Colonic mucosa (tissue), 4 donors: ENCODE measurements around the gene MCC. TPM values are rescaled to one million over a fixed set of nuclear protein-coding genes. Genes with fewer than 3 reads are reported as not detected.

Source experiments
- DNase-seq: peaks from one replicate; pipeline ENCODE4 v3.0.0-alpha.2; 2020
- H3K27ac ChIP-seq: fragments of 200-600 bp; one replicate; pipeline ENCODE4 v1.8.0; 2021
- H3K27me3 ChIP-seq: fragments of 200-600 bp; one replicate; pipeline ENCODE4 v1.8.0; 2021
- H3K36me3 ChIP-seq: fragments of 200-600 bp; one replicate; pipeline ENCODE4 v1.8.0; 2021
- H3K4me1 ChIP-seq: fragments of 200-600 bp; one replicate; pipeline ENCODE4 v1.8.0; 2021; ENCODE audit warnings: mild to moderate bottlenecking
- H3K4me3 ChIP-seq: fragments of 200-600 bp; one replicate; pipeline ENCODE4 v1.8.0; 2021
- H3K9ac ChIP-seq, 2 donors: one replicate each; pipeline ENCODE4 v1.7.0; 2013; ENCODE audit warnings: control low read depth in 2 of 2, low read depth in 2 of 2, low read length in 2 of 2
- H3K9me3 ChIP-seq: fragments of 200-600 bp; one replicate; pipeline ENCODE4 v1.8.0; 2021
- intact Hi-C: fragments of 100-400 bp; cut with DNase I; formaldehyde crosslinking; loops from one replicate; pipeline ENCODE4 v1.14.1; 2022
- total RNA-seq, 2 donors: library from RNA; stranded (reverse); fragmentation: NEBNext Ultra II Directional in 1 of 2; extraction: Animal tissue kit (Norgen Biotek cat#: 25700) in 1 of 2; gene quantifications; one replicate each; pipeline ENCODE4 v1.2.1, GENCODE V29; 2021
- TF ChIP-seq, protein P1 (sequence below): fragments of 200-600 bp; IDR thresholded peaks from one replicate; pipeline ENCODE4 v1.8.0; 2022; ENCODE audit warnings: antibody characterized with exemption, mild to moderate bottlenecking
- donor health status: healthy.
- donor health status: DM: no; HTN: no; CAD: no.
- donor health status: DM: no; HTN: no; CAD: no.

The MCC gene
- total RNA-seq, 2 donors from 2014 or later = 1.9 to 3.1 TPM

DNA sequence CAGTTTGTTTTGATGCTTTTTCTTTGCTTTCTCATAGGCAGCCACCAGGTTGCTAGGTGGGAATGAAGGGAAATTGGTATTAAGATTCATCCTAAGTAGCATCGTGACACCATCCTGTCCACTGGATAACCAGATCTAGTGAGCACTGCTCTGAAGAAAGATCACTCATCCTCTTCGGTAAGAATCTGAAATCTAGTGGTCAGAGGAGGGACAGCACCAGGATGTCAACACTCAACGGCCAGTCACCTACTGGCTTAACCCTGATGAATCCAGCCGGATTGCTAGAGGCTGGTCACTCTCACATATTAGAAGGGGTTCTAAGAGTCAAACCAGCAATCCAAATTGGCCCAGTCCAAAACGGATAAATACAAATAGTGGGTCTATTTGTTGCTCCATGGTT, 460.8 kb downstream of the MCC start:
- no peaks in the 10 kb centered on the region for H3K27me3 ChIP-seq
- H3K36me3 ChIP-seq = no peaks in the 10 kb centered on the region
- no peak for DNase-seq
- TF ChIP-seq, protein P1, sequence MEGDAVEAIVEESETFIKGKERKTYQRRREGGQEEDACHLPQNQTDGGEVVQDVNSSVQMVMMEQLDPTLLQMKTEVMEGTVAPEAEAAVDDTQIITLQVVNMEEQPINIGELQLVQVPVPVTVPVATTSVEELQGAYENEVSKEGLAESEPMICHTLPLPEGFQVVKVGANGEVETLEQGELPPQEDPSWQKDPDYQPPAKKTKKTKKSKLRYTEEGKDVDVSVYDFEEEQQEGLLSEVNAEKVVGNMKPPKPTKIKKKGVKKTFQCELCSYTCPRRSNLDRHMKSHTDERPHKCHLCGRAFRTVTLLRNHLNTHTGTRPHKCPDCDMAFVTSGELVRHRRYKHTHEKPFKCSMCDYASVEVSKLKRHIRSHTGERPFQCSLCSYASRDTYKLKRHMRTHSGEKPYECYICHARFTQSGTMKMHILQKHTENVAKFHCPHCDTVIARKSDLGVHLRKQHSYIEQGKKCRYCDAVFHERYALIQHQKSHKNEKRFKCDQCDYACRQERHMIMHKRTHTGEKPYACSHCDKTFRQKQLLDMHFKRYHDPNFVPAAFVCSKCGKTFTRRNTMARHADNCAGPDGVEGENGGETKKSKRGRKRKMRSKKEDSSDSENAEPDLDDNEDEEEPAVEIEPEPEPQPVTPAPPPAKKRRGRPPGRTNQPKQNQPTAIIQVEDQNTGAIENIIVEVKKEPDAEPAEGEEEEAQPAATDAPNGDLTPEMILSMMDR = no peak
- no peak overlapping the region for H3K27ac ChIP-seq
- no peak overlapping the region for H3K9ac ChIP-seq
- no peak overlapping the region for H3K4me3 ChIP-seq
- H3K4me1 ChIP-seq = no peaks in the 10 kb centered on the region
- no peaks in the 10 kb centered on the region for H3K9me3 ChIP-seq
- intact Hi-C loops = no loop called here

- no peak for DNase-seq
- intact Hi-C loops = no loop called here
- H3K36me3 ChIP-seq = no peaks in the 10 kb centered on the region
- no peak overlapping the region for H3K27ac ChIP-seq
- H3K9ac ChIP-seq = no peak overlapping the region
- TF ChIP-seq, protein P1 = no peak
- no peaks in the 10 kb centered on the region for H3K4me1 ChIP-seq
- no peak overlapping the region for H3K4me3 ChIP-seq
- no peaks in the 10 kb centered on the region for H3K27me3 ChIP-seq
- H3K9me3 ChIP-seq = no peaks in the 10 kb centered on the region
Measured at GRCh38 chr5:113027015-113027414, 461.2 kb downstream of the MCC start.

GRCh38 chr5:113026211-113026610, 462.0 kb downstream of the MCC start:
- no peak overlapping the region for H3K4me3 ChIP-seq
- H3K27me3 ChIP-seq = no peaks in the 10 kb centered on the region
- H3K4me1 ChIP-seq = no peaks in the 10 kb centered on the region
- intact Hi-C loops = no loop called here
- no peak overlapping the region for H3K9ac ChIP-seq
- no peak overlapping the region for H3K27ac ChIP-seq
- H3K36me3 ChIP-seq = no peaks in the 10 kb centered on the region
- H3K9me3 ChIP-seq = no peaks in the 10 kb centered on the region
- TF ChIP-seq, protein P1 = no peak
- DNase-seq = no peak

- no peaks in the 10 kb centered on the region for H3K27me3 ChIP-seq
- no peaks in the 10 kb centered on the region for H3K9me3 ChIP-seq
- H3K4me1 ChIP-seq = no peaks in the 10 kb centered on the region
- H3K9ac ChIP-seq = no peak overlapping the region
- no peaks in the 10 kb centered on the region for H3K36me3 ChIP-seq
- TF ChIP-seq, protein P1 = no peak
- intact Hi-C loops = no loop called here
- H3K27ac ChIP-seq = no peak overlapping the region
- no peak overlapping the region for H3K4me3 ChIP-seq
- DNase-seq = no peak
Measured at GRCh38 chr5:113025596-113025995, 462.7 kb downstream of the MCC start.

- Histone ChIP-seq H3K36me3 (no peaks in the 10 kb centered on the region), H3K9me3 (no peaks in the 10 kb centered on the region), H3K4me1 (no peaks in the 10 kb centered on the region), H3K27me3 (no peaks in the 10 kb centered on the region), H3K4me3 (no peak overlapping the region), H3K9ac (no peak overlapping the region), H3K27ac (no peak overlapping the region)
- intact Hi-C loops = no loop called here
- TF ChIP-seq, protein P1 = no peak
- no peak for DNase-seq
Measured at GRCh38 chr5:113024076-113024697, 464.1 kb downstream of the MCC start.
